GM18505 (cell line): ENCODE data around the gene KAT6B.

ENCODE experiments used
- ATAC-seq: cut with Tn5 transposase; IDR thresholded peaks from one replicate; pipeline ENCODE4 v1.9.1; 2021; ENCODE audit not compliant: unreplicated experiment
- POLR2A ChIP-seq: IDR thresholded peaks from 4 replicates; pipeline ENCODE4 v1.6.1; 2011; ENCODE audit warnings: borderline replicate concordance; ENCODE audit not compliant: insufficient read depth, insufficient read length; ENCODE audit errors: extremely low read depth

KAT6B gene

DNA sequence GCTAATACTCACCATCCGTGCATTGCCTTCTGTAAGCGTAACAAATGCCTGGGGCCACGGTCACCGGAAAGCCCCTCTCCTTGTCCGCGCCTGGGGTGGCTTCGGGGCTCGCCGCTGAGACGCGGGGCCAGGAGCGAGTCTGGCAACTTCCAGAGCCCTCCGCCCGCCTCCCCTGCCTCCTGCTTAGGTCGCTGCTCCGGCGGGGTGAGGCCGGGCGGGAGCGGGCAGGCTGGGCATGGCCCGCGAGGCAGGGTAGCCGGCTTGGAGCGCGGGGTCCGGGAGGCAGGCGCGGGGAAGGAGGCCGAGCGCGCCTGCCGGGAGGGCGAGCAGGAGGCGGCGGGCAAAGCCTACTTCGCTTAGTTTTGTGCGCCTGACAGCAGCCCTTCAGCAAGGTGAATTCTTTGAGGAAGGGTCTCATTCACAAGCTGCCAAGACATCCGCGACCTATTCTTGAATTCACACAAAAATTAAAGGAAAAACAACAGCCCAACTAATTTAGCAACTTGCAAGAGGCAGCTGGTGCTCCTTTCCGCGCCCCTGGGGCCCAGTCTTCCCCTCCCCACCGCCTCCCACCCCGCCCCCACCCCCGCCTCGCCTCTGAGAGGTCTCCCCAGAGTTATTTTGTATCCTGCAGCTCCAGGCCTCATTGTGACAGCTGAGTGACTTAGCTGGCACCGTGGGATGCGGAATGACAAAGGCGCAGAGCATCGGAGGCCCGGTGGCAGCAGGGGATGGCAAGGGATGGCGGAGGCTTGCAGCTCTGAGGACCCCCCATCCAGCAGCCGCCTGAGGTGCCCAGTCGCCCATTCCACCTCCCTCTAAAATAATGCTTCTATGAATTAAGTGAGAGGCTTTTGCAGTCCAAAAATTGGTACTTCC is 12.8 kb upstream of the KAT6B start:
- ATAC-seq, result no peak
- TF ChIP-seq POLR2A, result no peak

DNA sequence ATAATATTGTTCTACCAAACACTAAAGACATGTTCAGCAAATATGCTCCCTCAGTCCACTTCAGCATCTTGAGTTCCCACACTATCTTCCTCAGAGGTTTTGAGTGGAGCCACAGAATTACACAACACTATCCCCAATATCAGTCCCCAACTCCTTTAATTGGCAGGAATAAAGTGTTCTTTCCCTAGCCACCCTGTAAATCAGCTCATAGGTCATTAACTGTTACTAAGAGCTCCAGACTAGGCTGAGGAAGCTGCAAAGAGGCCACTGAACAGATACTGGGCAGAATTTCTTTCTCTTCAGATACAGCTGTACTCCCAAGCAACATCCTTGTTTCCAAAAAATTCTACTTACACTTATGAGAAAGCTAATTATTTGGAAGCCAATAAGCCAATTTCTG is 11.6 kb upstream of the KAT6B start:
- no peak for ATAC-seq
- no peak for TF ChIP-seq POLR2A

DNA sequence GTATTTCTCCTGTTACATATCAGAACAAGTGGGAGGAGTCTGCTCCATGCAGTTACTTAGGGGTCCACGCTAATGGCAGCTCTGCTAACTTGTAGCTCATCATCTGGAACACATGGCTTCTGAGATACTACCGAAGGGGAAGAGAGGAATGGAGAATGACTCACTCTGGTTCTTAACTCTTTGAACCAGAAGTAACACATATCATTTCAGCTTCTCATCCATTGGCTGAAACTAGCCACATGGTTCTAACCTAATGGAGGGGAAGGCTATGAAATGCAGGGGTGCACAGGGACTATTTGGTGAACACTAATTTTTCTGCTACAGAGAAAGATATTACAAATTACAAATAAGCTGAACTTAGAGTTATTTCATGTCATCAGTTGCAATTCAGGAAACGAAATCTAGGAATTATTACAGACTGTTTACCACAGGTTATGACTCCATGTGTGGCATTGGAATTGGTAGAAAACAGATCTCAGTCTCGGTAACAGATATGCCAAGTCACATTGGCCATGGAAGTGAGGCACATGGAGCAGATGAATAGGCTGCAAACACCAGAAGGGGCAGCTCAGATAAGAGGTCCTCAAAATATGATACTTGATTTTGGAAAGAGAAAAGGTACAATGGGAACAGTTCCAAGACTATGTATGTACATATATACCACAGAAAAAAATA is 9.4 kb upstream of the KAT6B start:
- TF ChIP-seq POLR2A, result no peak
- no peak for ATAC-seq

DNA sequence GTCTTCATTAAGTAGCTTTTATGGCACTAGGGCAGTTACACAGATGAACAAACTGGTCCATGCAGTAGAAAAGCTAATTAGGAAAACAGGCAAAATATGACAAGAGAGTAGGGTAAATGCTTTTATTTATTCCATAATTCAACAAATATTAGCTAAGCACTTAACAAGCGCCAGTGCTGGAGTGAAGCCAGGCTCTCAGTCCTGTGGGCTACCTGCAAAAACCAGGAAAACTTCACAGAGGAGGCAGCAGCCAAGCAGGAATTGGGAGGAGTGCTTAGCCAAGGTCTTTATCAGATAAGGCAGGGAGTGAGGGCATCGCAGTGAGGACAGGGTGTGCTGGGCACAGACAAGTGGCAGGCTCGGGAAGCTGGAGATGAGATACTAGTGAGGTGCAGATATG is 4.9 kb upstream of the KAT6B start:
- no peak for TF ChIP-seq POLR2A
- no peak for ATAC-seq

DNA sequence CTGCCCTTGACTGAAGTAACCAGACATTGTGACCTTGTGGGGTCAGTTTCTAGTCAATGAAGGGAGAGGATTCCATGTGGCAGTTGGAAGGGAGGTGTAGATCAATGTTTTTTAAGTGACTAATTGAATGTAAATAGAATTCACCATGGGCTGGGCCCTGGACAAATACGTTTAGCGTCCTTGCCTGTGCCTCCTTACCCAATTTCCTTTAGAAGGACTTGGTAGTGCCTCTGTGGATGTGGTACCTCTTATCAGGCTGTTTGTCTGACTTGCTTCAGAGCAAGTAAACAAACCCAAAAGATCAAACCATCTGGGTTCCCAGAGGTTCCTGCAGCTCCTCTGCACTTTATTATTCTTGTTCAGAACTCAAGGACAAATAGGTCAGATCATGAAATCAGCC is 4.3 kb upstream of the KAT6B start:
- no peak for TF ChIP-seq POLR2A

DNA sequence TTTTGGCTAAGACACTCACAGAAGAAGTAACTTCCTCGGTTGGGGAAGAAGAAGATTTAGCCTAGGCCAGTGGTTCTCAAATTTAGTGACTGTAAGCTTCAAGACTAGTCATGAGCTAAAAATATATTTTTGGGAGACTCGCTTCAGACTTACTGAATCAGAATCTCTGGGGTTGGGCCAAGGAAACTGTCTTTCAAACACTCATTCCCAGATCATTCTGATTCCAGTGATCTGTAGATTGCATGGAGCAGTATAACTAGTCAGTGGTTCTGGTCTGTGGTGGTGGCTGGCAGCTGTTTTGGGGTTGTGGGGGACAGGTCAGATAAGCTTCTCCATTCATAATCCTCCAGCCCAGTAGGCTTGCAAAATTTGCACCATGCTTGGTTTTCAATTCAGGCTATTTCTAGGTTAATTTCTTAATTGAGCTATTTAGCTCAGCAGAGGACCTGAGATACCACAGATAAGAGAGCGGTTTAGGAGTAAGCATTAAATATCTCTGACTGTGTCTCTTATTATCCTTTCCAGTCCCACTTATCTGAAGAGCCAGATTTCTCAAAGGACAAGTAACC is 3.8 kb upstream of the KAT6B start:
- ATAC-seq, result no peak
- TF ChIP-seq POLR2A, result no peak

More for the DNA sequence above, 4.3 kb upstream of the KAT6B start:
- ATAC-seq, result no peak

DNA sequence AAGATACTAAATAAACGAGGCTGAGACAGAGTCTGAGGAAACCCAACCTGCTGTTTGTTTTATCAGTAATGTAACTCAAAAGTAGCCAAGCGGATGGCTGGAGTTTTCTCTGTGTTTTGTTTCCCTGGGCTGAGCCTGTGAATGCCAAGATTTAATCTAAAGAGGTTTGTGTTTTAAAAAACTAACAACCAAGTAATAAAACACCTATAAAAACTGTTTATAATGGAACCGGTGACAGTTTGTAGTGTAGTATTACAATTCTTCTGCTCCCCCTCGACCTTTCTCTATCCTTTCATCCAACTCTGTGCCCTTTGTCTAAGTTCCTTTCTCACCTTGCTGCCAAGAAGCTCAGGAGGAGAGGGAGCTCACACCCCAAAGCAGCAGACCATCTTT is 2.6 kb upstream of the KAT6B start:
- no peak for TF ChIP-seq POLR2A

DNA sequence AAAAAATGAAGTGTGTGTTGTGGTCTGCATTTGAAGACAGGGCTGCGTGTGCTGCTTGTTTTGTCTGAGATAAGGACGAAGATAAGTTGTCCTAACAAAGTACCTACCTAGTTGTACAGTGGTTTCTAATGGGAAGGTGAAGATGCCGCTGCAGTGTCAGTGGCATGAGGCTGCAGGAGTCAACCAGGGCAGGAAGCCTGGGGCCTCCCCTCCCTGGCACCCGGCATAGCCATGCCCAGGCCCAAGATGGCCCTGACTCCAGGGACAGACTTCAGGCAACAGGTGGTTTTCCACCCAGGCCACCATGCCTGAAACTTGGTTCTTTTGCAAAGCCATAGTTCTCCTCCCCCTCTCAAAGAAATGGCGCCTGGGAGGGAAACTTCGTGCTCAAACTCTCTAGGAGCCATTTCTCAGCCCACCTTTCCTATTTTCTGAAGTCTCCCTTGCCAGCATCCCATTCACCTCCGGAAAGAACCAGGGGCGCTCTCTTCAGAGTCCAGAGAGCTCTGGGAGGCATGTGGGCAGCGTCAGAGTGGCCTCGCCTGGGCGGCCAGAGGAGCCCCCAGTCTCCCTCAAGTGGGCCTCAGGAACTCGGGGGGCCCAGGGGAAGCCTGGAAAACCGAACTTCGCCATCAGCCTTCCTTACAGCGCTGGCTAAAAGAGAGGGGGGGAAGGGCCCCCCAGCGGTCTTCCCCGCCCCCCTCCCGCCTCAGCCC is 2.1 kb upstream of the KAT6B start:
- TF ChIP-seq POLR2A, result no peak
- ATAC-seq, result no peak

More for the DNA sequence above, 2.6 kb upstream of the KAT6B start:
- no peak for ATAC-seq

DNA sequence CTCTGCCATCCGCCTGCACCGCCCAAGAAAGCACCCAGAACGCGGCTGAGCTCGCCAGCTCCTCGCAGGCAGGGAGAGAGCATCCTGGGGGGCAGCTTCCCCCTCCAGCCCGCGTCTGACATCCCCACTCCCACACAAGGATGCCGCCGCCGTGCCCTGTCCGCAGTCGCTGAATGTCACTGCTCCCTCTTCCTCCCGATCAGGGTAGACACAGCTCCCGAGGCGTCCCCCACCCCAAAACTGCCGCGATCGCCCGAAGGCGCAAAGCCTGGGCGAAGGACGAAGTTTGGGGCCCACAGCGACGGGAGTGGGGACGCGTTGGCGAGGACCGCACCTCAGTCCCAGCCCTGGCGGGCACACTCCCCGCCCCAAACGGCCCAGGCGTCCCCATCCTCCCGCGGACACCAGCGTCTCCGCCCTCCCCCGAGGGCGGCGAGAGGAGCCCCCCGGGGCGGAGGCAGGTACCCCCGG is 1.5 kb upstream of the KAT6B start:
- TF ChIP-seq POLR2A, result peak; percentile 64

DNA sequence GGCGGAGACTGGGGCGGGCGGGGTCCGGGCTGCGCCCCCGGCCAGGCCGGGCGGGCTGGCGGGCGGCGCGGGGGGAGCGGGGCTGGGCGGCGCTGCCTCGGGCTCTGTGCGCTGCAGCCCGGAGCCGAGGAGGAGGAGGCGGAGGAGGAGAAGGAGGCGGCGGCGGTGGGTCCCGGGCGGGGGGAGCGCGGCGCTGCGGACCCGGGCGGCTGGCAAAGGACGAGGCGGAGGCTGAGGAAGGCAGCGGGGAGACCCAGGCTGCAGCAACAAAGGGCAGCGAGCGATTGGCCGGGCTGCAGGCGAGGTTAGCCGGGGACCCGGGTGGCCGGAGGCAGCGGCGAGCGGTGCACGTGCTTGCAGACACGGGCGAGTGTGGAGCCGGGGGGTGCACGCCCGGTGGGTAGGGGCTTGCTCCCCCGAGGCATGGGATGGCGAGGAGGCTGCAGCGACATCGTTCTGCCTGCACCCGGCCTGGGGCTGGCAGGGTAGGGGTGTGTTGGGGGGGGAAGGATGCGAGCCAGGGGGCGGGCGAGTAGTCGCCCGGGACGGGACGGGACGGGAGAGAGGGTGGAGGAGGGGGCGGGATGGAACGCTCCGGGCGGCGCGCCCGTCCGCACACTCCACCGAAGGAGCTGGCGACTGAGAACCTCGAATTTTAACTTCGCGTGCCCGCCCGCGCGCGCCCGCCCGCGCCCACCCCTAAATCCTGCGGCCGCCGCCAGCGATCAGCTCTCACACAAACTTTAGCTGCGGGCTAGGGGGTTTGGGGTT is 844 bp upstream of the KAT6B start:
- ATAC-seq, result peak; percentile 1
- no peak for TF ChIP-seq POLR2A

More for the DNA sequence above, 1.5 kb upstream of the KAT6B start:
- no peak for ATAC-seq

DNA sequence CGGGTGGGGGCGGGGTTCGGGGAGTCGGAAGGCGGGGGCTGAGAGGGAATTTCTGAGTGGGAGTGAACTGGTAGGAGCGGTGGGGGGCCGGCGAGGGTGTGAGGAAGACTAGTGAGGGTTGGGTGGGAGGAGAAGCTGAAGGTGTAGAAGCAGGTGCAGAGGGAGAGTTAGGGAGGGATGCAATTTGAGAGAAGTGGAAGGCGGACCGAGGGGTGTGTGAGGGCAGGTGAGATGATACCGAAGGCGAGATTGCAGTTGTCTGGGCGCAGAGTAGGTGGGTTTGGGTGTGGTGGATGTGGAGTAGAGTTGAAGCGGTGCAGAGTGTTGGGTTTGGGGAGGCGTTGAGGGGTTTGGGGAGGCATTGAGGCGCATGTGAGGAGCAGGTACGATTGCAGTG is 643 bp downstream of the KAT6B start:
- TF ChIP-seq POLR2A, result no peak
- ATAC-seq, result no peak

DNA sequence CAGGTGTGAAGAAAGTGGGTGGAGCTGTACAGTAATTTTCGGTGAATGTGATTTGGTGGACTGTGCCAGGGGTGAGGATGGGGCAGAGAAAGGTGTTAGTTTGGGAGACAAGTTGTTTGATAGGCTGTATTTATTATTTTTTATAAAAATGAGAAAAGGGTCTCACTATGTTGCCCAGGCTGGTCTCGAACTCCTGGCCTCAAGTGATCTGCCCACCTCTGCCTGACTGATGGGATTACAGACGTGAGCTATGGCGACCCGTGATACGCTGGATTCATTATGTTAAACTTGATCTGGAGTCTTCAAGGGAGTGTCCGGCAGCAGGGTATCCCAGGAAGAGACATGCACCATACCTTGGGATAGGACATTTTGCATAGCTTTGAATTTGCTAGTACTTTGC is 1.3 kb downstream of the KAT6B start:
- TF ChIP-seq POLR2A, result no peak
- ATAC-seq, result no peak
